Measurements from ENCODE around the gene PCDHGA3.
"Not testable (repeated sequence)": the region's sequence is repeated elsewhere in the genome, so short reads cannot be mapped to it uniquely, and the experiment has no call there.

PCDHGA3 gene

GRCh38 chr5:141319699-141320098, 23.9 kb upstream of the PCDHGA3 start:
- peak overlapping the region; percentile 91 for H3K4me3 ChIP-seq (replicated peaks; ENCODE audit: low read depth, low read length)
- DNase-seq (ENCODE audit: extremely low read depth, low read depth): no peak
- TF ChIP-seq CTCF (IDR thresholded peaks at IDR 0.05; ENCODE audit: low read depth, low read length, missing control alignments): no peak

- peak within 1 kb of the TSS; percentile 91 for H3K4me3 ChIP-seq (replicated peaks; ENCODE audit: low read depth, low read length)
- peak; percentile 85 for DNase-seq (ENCODE audit: extremely low read depth, low read depth)
- TF ChIP-seq CTCF (IDR thresholded peaks at IDR 0.05; ENCODE audit: low read depth, low read length, missing control alignments): peak; percentile 83
These were observed 23.1 kb upstream of the PCDHGA3 start, which contains the start of gene TAF7 for GRCh38 chr5:141320225-141321169. TSS of gene TAF7 (minus strand) at chr5:141320784. CDS start at chr5:141320044, 740 bp downstream.

GRCh38 chr5:141322261-141322660, 21.4 kb upstream of the PCDHGA3 start:
- DNase-seq (ENCODE audit: extremely low read depth, low read depth): no peak
- no peak overlapping the region for H3K4me3 ChIP-seq (replicated peaks; ENCODE audit: low read depth, low read length)
- TF ChIP-seq CTCF (IDR thresholded peaks at IDR 0.05; ENCODE audit: low read depth, low read length, missing control alignments): no peak

- no peak for DNase-seq (ENCODE audit: extremely low read depth, low read depth)
- TF ChIP-seq CTCF (IDR thresholded peaks at IDR 0.05; ENCODE audit: low read depth, low read length, missing control alignments): peak; percentile 60
These were observed 17.4 kb upstream of the PCDHGA3 start for GRCh38 chr5:141326088-141326854.

GRCh38 chr5:141328231-141328630, 15.4 kb upstream of the PCDHGA3 start:
- no peak for DNase-seq (ENCODE audit: extremely low read depth, low read depth)
- no peak for TF ChIP-seq CTCF (IDR thresholded peaks at IDR 0.05; ENCODE audit: low read depth, low read length, missing control alignments)
- no peak overlapping the region for H3K4me3 ChIP-seq (replicated peaks; ENCODE audit: low read depth, low read length)

More at GRCh38 chr5:141326088-141326854, 17.4 kb upstream of the PCDHGA3 start:
- H3K4me3 ChIP-seq (replicated peaks; ENCODE audit: low read depth, low read length): peak overlapping the region; percentile 19

GRCh38 chr5:141330299-141331080, 13.1 kb upstream of the PCDHGA3 start, which contains the start of gene PCDHGA1:
TSS of gene PCDHGA1 (plus strand) at chr5:141330514.
- H3K4me3 ChIP-seq (replicated peaks; ENCODE audit: low read depth, low read length): peak within 1 kb of the TSS; percentile 24
- no peak for DNase-seq (ENCODE audit: extremely low read depth, low read depth)
- peak; percentile 48 for TF ChIP-seq CTCF (IDR thresholded peaks at IDR 0.05; ENCODE audit: low read depth, low read length, missing control alignments)

GRCh38 chr5:141332571-141332970, 11.1 kb upstream of the PCDHGA3 start:
- DNase-seq (ENCODE audit: extremely low read depth, low read depth); H3K4me3 ChIP-seq (replicated peaks; ENCODE audit: low read depth, low read length): not testable (repeated sequence)
